Nephron progenitor cell (in vitro differentiated cells): ENCODE measurements around the gene C19orf25.
A peak's percentile ranks its signal among the peaks of the same experiment; 100 is the strongest.

Experiments
- DNase-seq: peaks from one replicate; pipeline ENCODE4 v3.0.0; 2021
- H3K27ac Mint-ChIP-seq: 2 replicates; pipeline ENCODE4 v1.8.0; 2021; ENCODE audit warnings: mild to moderate bottlenecking, moderate library complexity, mixed read lengths
- H3K27me3 Mint-ChIP-seq: 2 replicates; pipeline ENCODE4 v1.8.0; 2021; ENCODE audit warnings: mild to moderate bottlenecking, low read depth, mixed read lengths; ENCODE audit not compliant: poor library complexity
- H3K36me3 Mint-ChIP-seq: 2 replicates; pipeline ENCODE4 v1.8.0; 2021; ENCODE audit warnings: low read depth, mixed read lengths
- H3K4me1 Mint-ChIP-seq: 2 replicates; pipeline ENCODE4 v1.8.0; 2021; ENCODE audit warnings: mixed read lengths
- H3K4me3 Mint-ChIP-seq: 2 replicates; pipeline ENCODE4 v1.8.0; 2021; ENCODE audit warnings: mild to moderate bottlenecking, moderate library complexity, mixed read lengths
- H3K9me3 Mint-ChIP-seq: 2 replicates; pipeline ENCODE4 v1.8.0; 2021; ENCODE audit warnings: mild to moderate bottlenecking, moderate library complexity, mixed read lengths
- CTCF ChIP-seq: fragments of 200-600 bp; sonication (generic); IDR thresholded peaks from 2 replicates; pipeline ENCODE4 v1.5.0; 2021; ENCODE audit warnings: antibody characterized with exemption

The C19orf25 gene

DNA sequence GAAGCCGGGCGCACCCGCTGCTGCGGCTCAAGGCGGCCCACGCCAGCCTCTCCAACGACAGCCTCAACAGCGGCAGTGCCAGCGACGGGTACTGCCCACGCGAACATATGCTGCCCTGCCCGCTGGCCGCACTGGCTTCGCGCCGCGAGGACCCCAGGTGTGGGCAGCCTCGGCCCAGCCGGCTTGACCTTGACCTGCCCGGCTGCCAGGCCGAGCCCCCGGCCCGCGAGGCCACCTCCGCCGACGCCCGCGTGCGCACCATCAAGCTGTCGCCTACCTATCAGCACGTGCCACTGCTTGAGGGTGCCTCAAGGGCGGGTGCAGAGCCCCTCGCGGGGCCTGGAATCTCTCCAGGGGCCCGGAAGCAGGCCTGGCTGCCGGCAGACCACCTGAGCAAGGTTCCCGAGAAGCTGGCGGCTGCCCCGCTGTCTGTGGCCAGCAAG is 13.0 kb downstream of the C19orf25 start:
- TF ChIP-seq CTCF, result no peak
- no peak for DNase-seq
- Mint-ChIP-seq H3K36me3 (no peaks in the 10 kb centered on the region), H3K27me3 (peaks cover 79% of the 10 kb centered on the region), H3K9me3 (no peaks in the 10 kb centered on the region), H3K4me1 (peaks cover 4% of the 10 kb centered on the region), H3K27ac (no peak overlapping the region), H3K4me3 (no peak overlapping the region)

- H3K9me3 Mint-ChIP-seq, result no peaks in the 10 kb centered on the region
- peak; percentile 72 for DNase-seq
Observed at GRCh38 chr19:1465191-1466016, 13.6 kb downstream of the C19orf25 start.

DNA sequence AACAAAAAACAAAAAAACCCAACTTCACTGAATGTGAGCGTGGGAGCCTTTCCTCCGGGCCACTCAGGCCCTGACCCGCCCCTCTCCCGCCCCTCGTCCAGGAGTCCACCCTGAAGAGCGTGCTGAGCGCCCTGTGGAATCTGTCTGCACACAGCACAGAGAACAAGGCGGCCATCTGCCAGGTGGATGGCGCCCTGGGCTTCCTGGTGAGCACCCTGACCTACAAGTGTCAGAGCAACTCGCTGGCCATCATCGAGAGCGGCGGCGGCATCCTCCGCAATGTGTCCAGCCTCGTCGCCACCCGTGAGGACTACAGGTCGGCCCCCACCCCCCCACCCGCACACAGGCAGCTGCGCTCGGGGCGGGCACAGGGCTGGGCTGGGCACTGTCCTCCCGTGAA is 17.2 kb downstream of the C19orf25 start:
- no peak for DNase-seq
- no peak for TF ChIP-seq CTCF
- Mint-ChIP-seq H3K4me1 (no peaks in the 10 kb centered on the region), H3K36me3 (peaks cover 4% of the 10 kb centered on the region), H3K27ac (no peak overlapping the region), H3K9me3 (no peaks in the 10 kb centered on the region), H3K27me3 (peaks cover 70% of the 10 kb centered on the region), H3K4me3 (no peak overlapping the region)

More at GRCh38 chr19:1465191-1466016, 13.6 kb downstream of the C19orf25 start:
- H3K4me1 Mint-ChIP-seq, result peaks cover 3% of the 10 kb centered on the region
- no peaks in the 10 kb centered on the region for H3K36me3 Mint-ChIP-seq
- H3K4me3 Mint-ChIP-seq, result no peak overlapping the region
- H3K27ac Mint-ChIP-seq, result no peak overlapping the region
- peak; percentile 60 for TF ChIP-seq CTCF
- peaks cover 73% of the 10 kb centered on the region for H3K27me3 Mint-ChIP-seq

- Mint-ChIP-seq H3K27me3 (peaks cover 69% of the 10 kb centered on the region), H3K4me1 (no peaks in the 10 kb centered on the region), H3K36me3 (peaks cover 4% of the 10 kb centered on the region), H3K4me3 (no peak overlapping the region), H3K9me3 (no peaks in the 10 kb centered on the region), H3K27ac (no peak overlapping the region)
- no peak for DNase-seq
- no peak for TF ChIP-seq CTCF
Observed at GRCh38 chr19:1460033-1460995, 18.7 kb downstream of the C19orf25 start.

DNA sequence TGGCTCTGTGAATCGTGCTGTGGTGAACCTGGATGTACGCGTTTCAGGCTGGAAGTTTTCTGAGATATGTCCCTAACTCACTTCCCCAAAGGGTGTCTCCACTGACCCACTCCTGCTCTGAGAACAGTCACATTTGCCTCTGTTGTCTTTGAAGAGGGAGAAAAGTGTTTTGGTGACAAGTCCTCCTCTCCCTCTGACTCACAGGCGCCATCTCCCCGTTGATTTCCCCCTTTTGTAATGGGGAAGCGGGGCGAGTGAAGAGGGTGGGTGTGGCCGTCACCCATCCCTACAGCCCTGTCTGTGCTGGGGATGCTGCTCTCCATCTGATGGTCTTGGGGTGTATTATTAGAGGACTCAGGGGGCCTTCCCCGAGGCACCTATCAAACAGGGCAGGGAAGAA is 19.5 kb downstream of the C19orf25 start:
- TF ChIP-seq CTCF, result no peak
- H3K9me3 Mint-ChIP-seq, result no peaks in the 10 kb centered on the region
- H3K4me1 Mint-ChIP-seq, result no peaks in the 10 kb centered on the region
- H3K27ac Mint-ChIP-seq, result no peak overlapping the region
- H3K27me3 Mint-ChIP-seq, result peaks cover 69% of the 10 kb centered on the region
- no peak for DNase-seq
- H3K36me3 Mint-ChIP-seq, result peaks cover 4% of the 10 kb centered on the region
- H3K4me3 Mint-ChIP-seq, result no peak overlapping the region
